SK-N-SH (cell line): ENCODE data around the gene CDC42EP3. TPM values are rescaled to one million over a fixed set of nuclear protein-coding genes. Genes with fewer than 3 reads are reported as not detected.

ENCODE experiments used
- CTCF ChIA-PET: fragments of 300-600, 350-600 bp; formaldehyde crosslinking; extraction: SDS; loops from one replicate; lab custom pipeline; 2021; lab: Yijun Ruan, JAX
- POLR2A ChIA-PET: fragments of 350-600 bp; sonication (Branson Sonifier 250); formaldehyde crosslinking; extraction: SDS; loops from one replicate; lab custom pipeline; 2020; ENCODE audit warnings: antibody characterized with exemption, inconsistent platforms; lab: Yijun Ruan, JAX
- DNase-seq: peaks from one replicate; pipeline ENCODE4 v3.0.0; 2012
- H2AFZ ChIP-seq: fragments of 200-600 bp; sonication (generic); 2 replicates; pipeline ENCODE4 v1.8.1; 2016; ENCODE audit warnings: antibody characterized with exemption, mild to moderate bottlenecking, low read depth
- H3F3A ChIP-seq: fragments of 200-600 bp; sonication (generic); replicated peaks from 2 replicates; pipeline ENCODE3; 2016; ENCODE audit warnings: antibody characterized with exemption, mild to moderate bottlenecking; ENCODE audit not compliant: insufficient read depth
- H3K27ac ChIP-seq, 2 experiments: fragments of 200-500 bp in 1 of 2; fragments of 200-600 bp in 1 of 2; sonication (Bioruptor generic) in 1 of 2; sonication (generic), shearing (Covaris generic) in 1 of 2; 2 replicates each; pipeline versions ENCODE4 v1.5.1 to v1.6.1; 2014 to 2016; ENCODE audit warnings: low read depth in 2 of 2, inconsistent platforms in 1 of 2, low read length in 1 of 2, mild to moderate bottlenecking in 1 of 2, mixed read lengths in 1 of 2
- H3K27me3 ChIP-seq: fragments of 200-600 bp; sonication (generic), shearing (Covaris generic); 2 replicates; pipeline ENCODE4 v1.6.1; 2016; ENCODE audit warnings: mixed run types; ENCODE audit not compliant: insufficient read depth
- H3K36me3 ChIP-seq, 2 experiments: fragments of 200-500 bp in 1 of 2; fragments of 200-600 bp in 1 of 2; sonication (Bioruptor generic) in 1 of 2; sonication (generic) in 1 of 2; replicated peaks in 1 of 2; 2 replicates each; pipeline versions ENCODE3 to v1.5.1; 2014 to 2016; ENCODE audit warnings: low read length in 1 of 2, mild to moderate bottlenecking in 1 of 2; ENCODE audit not compliant: insufficient read depth in 2 of 2, control insufficient read depth in 1 of 2
- H3K4me1 ChIP-seq, 2 experiments: fragments of 200-500 bp in 1 of 2; fragments of 200-600 bp in 1 of 2; sonication (Bioruptor generic) in 1 of 2; sonication (generic), shearing (Covaris generic) in 1 of 2; 2 replicates each; pipeline versions ENCODE4 v1.5.1 to v1.6.1; 2014 to 2016; ENCODE audit warnings: low read depth in 1 of 2, low read length in 1 of 2, mixed run types in 1 of 2; ENCODE audit not compliant: insufficient read depth in 2 of 2, control insufficient read depth in 1 of 2
- H3K4me2 ChIP-seq: fragments of 200-600 bp; sonication (generic), shearing (Covaris generic); 2 replicates; pipeline ENCODE4 v1.6.1; 2017; ENCODE audit warnings: mixed run types
- H3K4me3 ChIP-seq, 2 experiments: fragments of 200-500 bp in 1 of 2; fragments of 200-600 bp in 1 of 2; sonication (Bioruptor generic) in 1 of 2; sonication (generic), shearing (Covaris generic) in 1 of 2; 2 replicates each; pipeline versions ENCODE4 v1.5.1 to v1.8.1; 2014 to 2016; ENCODE audit warnings: low read depth in 2 of 2, inconsistent platforms in 1 of 2, low read length in 1 of 2, mild to moderate bottlenecking in 1 of 2, mixed read lengths in 1 of 2, moderate library complexity in 1 of 2
- H3K79me2 ChIP-seq: fragments of 200-600 bp; sonication (generic); 2 replicates; pipeline ENCODE4 v1.8.1; 2017; ENCODE audit warnings: mild to moderate bottlenecking; ENCODE audit not compliant: insufficient read depth
- H3K9ac ChIP-seq: fragments of 200-600 bp; sonication (generic); 2 replicates; pipeline ENCODE4 v1.6.1; 2017; ENCODE audit warnings: mixed run types
- H3K9me2 ChIP-seq: fragments of 200-600 bp; sonication (generic); 2 replicates; pipeline ENCODE4 v1.6.1; 2017; ENCODE audit warnings: mixed run types
- H3K9me3 ChIP-seq: fragments of 200-600 bp; sonication (generic); 2 replicates; pipeline ENCODE4 v1.6.1; 2017; ENCODE audit warnings: mixed run types, mild to moderate bottlenecking, moderate library complexity
- H4K20me1 ChIP-seq: fragments of 200-600 bp; sonication (generic); 2 replicates; pipeline ENCODE4 v1.6.1; 2017; ENCODE audit warnings: mild to moderate bottlenecking, mixed run types; ENCODE audit not compliant: insufficient read depth
- CHD2 ChIP-seq: fragments of 150-350 bp; IDR thresholded peaks from 2 replicates; pipeline ENCODE4 v1.6.1; 2018; ENCODE audit warnings: low read length; ENCODE audit not compliant: partially characterized antibody
- ELF1 ChIP-seq: IDR thresholded peaks from 2 replicates; pipeline ENCODE4 v1.4.0; 2012
- EP300 ChIP-seq, 2 experiments: IDR thresholded peaks; 2 replicates each; pipeline versions ENCODE4 v1.4.0 to v1.6.1; 2012; ENCODE audit warnings: borderline replicate concordance in 1 of 2, low read depth in 1 of 2, low read length in 1 of 2
- EZH2phosphoT487 ChIP-seq: fragments of 200-600 bp; sonication (generic); IDR thresholded peaks from 2 replicates; pipeline ENCODE4 v1.6.1; 2017; ENCODE audit warnings: low read depth, mixed run types, mild to moderate bottlenecking, antibody characterized with exemption, moderate library complexity, borderline replicate concordance
- FOSL2 ChIP-seq: IDR thresholded peaks from 2 replicates; pipeline ENCODE4 v1.4.0; 2012; ENCODE audit warnings: low read depth, mild to moderate bottlenecking, moderate library complexity, borderline replicate concordance
- FOXJ3 ChIP-seq: sonication (generic); formaldehyde crosslinking; IDR thresholded peaks from 2 replicates; pipeline ENCODE4 v1.5.1; 2020; ENCODE audit warnings: mild to moderate bottlenecking, missing genetic modification reagents
- GABPA ChIP-seq: IDR thresholded peaks from 2 replicates; pipeline ENCODE4 v1.4.0; 2012; ENCODE audit warnings: low read depth, mild to moderate bottlenecking
- GATA2 ChIP-seq: sonication (generic); formaldehyde crosslinking; IDR thresholded peaks from 2 replicates; pipeline ENCODE4 v1.5.0; 2020; ENCODE audit warnings: mild to moderate bottlenecking, missing genetic modification reagents
- IRF3 ChIP-seq: fragments of 150-350 bp; IDR thresholded peaks from 2 replicates; pipeline ENCODE4 v1.6.1; 2016; ENCODE audit warnings: mild to moderate bottlenecking, low read depth, low read length
- JUND ChIP-seq: IDR thresholded peaks from 2 replicates; pipeline ENCODE4 v1.4.0; 2012
- MEF2A ChIP-seq: IDR thresholded peaks from 2 replicates; pipeline ENCODE4 v1.4.0; 2012; ENCODE audit warnings: low read depth, borderline replicate concordance
- NFIC ChIP-seq: IDR thresholded peaks from 2 replicates; pipeline ENCODE4 v1.4.0; 2012; ENCODE audit warnings: borderline replicate concordance
- NRF1 ChIP-seq: IDR thresholded peaks from 2 replicates; pipeline ENCODE4 v1.6.1; 2012; ENCODE audit warnings: low read depth, mild to moderate bottlenecking, low read length
- RAD21 ChIP-seq: IDR thresholded peaks from 2 replicates; pipeline ENCODE4 v1.6.1; 2012; ENCODE audit warnings: mild to moderate bottlenecking, low read length
- RCOR1 ChIP-seq: fragments of 150-350 bp; IDR thresholded peaks from 2 replicates; pipeline ENCODE4 v1.6.1; 2017; ENCODE audit warnings: antibody characterized with exemption, low read length
- RXRA ChIP-seq: IDR thresholded peaks from 2 replicates; pipeline ENCODE4 v1.4.0; 2012; ENCODE audit warnings: low read depth, mild to moderate bottlenecking, borderline replicate concordance
- TAF1 ChIP-seq: IDR thresholded peaks from 2 replicates; pipeline ENCODE4 v1.6.1; 2012; ENCODE audit warnings: low read depth, mild to moderate bottlenecking, low read length, moderate library complexity, borderline replicate concordance
- TCF12 ChIP-seq: IDR thresholded peaks from 2 replicates; pipeline ENCODE4 v1.4.0; 2012
- TEAD4 ChIP-seq: IDR thresholded peaks from 2 replicates; pipeline ENCODE4 v1.4.0; 2012; ENCODE audit warnings: mild to moderate bottlenecking, borderline replicate concordance; ENCODE audit not compliant: insufficient read depth
- USF1 ChIP-seq: IDR thresholded peaks from 2 replicates; pipeline ENCODE4 v1.4.0; 2012; ENCODE audit warnings: low read depth, borderline replicate concordance
- USF2 ChIP-seq: fragments of 150-350 bp; IDR thresholded peaks from 2 replicates; pipeline ENCODE4 v1.6.1; 2017; ENCODE audit warnings: antibody characterized with exemption, low read length, low read depth, borderline replicate concordance
- YY1 ChIP-seq: IDR thresholded peaks from 2 replicates; pipeline ENCODE4 v1.4.0; 2012; ENCODE audit warnings: low read depth, mild to moderate bottlenecking
- WGBS: methylation state at CpG from one replicate; pipeline ENCODE4 v1.1.6; 2017; ENCODE audit warnings: low lambda C conversion rate; 5-methylcytosine and 5-hydroxymethylcytosine counted together
- polyA plus RNA-seq, 3 experiments: library from polyadenylated mRNA; depleted of rRNA; stranded (reverse); fragments of >200 nt; gene quantifications; 2 replicates each; pipeline ENCODE4 v1.2.3, GENCODE V29; 2012
- TF ChIP-seq, protein P1 (sequence below): IDR thresholded peaks from 2 replicates; pipeline ENCODE4 v1.4.0; 2012; ENCODE audit warnings: low read depth, borderline replicate concordance
- TF ChIP-seq, protein P2 (sequence below): IDR thresholded peaks from 2 replicates; pipeline ENCODE4 v1.6.1; 2012; ENCODE audit warnings: mild to moderate bottlenecking, low read depth, low read length, moderate library complexity

Gene CDC42EP3
- polyA plus RNA-seq, 1 of the 3 experiments (the other 2 are of a cell fraction), result 87.5 TPM

DNA sequence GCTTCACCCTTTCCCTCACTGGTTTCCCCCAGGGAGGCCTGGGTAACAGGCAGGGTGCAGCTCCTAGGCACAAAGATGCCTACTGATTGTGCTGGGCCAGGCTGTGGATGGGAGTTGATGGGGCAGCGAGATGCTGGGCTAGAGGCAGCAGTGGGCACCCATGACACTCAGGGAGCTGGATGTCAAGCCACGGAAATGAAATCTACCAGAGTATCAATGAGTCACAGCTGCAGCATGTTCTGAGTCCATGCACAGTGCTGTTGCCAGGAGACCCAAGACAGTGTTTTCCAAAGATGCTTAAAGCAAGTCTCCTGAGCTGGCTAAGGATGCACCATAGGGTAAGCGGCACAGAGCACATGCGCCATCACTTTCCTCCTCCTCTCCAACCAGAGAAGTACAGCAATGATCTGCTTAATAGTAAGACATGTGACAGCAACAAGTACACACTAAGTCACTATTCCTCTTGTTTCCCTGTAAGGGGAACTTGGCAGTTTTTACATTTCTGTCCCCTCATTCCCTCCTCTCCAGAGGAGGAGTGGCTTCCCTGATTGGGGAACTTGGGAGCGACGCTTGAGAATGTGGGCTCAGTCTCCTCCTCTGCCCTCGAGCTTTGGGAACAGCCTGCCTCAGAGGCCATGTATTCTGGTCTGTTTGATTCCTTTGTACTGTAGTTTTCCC, 57.2 kb downstream of the CDC42EP3 start (continued):
- TF ChIP-seq, protein P1, sequence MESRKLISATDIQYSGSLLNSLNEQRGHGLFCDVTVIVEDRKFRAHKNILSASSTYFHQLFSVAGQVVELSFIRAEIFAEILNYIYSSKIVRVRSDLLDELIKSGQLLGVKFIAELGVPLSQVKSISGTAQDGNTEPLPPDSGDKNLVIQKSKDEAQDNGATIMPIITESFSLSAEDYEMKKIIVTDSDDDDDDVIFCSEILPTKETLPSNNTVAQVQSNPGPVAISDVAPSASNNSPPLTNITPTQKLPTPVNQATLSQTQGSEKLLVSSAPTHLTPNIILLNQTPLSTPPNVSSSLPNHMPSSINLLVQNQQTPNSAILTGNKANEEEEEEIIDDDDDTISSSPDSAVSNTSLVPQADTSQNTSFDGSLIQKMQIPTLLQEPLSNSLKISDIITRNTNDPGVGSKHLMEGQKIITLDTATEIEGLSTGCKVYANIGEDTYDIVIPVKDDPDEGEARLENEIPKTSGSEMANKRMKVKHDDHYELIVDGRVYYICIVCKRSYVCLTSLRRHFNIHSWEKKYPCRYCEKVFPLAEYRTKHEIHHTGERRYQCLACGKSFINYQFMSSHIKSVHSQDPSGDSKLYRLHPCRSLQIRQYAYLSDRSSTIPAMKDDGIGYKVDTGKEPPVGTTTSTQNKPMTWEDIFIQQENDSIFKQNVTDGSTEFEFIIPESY, result no peak
- no peak for TF ChIP-seq TEAD4
- no peak for TF ChIP-seq ELF1
- TF ChIP-seq YY1, result peak; percentile 59; the same call in 1 of the 2 replicates
- no peak for TF ChIP-seq IRF3
- TF ChIP-seq CHD2, result no peak
- 0 out of 2 replicates have a peak, but pooled peaks have one; percentile 25 for TF ChIP-seq RCOR1
- 0 out of 2 replicates have a peak, but pooled peaks have one; percentile 54 for TF ChIP-seq NFIC
- TF ChIP-seq GATA2 (CRISPR knock-in tag), result no peak
- TF ChIP-seq FOSL2, result peak; percentile 92
- TF ChIP-seq TCF12, result peak; percentile 94

DNA sequence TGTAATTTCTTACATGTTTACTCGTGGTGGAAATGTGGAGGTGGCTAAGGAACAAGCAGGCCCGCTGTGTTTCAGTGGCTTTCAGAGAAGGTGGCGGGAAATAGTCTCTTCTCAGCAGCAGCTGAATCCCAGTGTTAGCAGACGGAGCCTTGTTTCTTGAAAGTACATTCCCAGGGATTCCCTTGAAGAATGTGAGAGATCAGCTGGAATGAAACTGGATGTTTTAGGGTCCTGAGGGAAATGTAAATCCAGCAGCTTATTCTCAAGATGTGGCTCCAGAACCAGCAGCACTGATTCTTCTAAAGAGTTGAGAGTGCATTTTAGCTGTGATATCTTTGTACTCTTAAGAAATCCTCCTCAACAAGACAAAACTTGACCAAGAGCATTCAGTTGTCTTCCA, 59.1 kb downstream of the CDC42EP3 start:
- Histone ChIP-seq H3K79me2 (no peaks in the 10 kb centered on the region), H3K27me3 (no peaks in the 10 kb centered on the region), H3K9ac (no peak overlapping the region), H4K20me1 (no peaks in the 10 kb centered on the region), H3K9me2 (no peaks in the 10 kb centered on the region), H3K9me3 (peaks cover 5% of the 10 kb centered on the region; the same call in 1 of the 2 replicates), H3F3A (peaks cover 15% of the 10 kb centered on the region), H2AFZ (no peak overlapping the region), H3K27ac (no peak overlapping the region), H3K4me2 (no peak overlapping the region), H3K4me3 (no peak overlapping the region), H3K36me3 (peaks cover 0 to 5% of the 10 kb centered on the region in 2 experiments), H3K4me1 (peaks cover 9 to 22% of the 10 kb centered on the region in 2 experiments)
- POLR2A ChIA-PET, result no interaction called here
- no peak for DNase-seq
- 92% methylated on average over 4 of the region's 4 CpGs for WGBS
- CTCF ChIA-PET, result no interaction called here
- TF ChIP-seq JUND (no peak), USF2 (no peak), EP300 (IDR thresholded peaks at IDR 0.05; ENCODE audit: borderline replicate concordance in 1 of 2, low read depth in 1 of 2, low read length in 1 of 2) (no peak), NRF1 (no peak), GABPA (no peak), RXRA (no peak), FOXJ3 (CRISPR knock-in tag) (no peak), EZH2phosphoT487 (no peak), TAF1 (no peak), USF1 (no peak), YY1 (no peak), TEAD4 (no peak), RAD21 (no peak), MEF2A (no peak), ELF1 (no peak), GATA2 (CRISPR knock-in tag) (no peak)
- TF ChIP-seq, protein P2, sequence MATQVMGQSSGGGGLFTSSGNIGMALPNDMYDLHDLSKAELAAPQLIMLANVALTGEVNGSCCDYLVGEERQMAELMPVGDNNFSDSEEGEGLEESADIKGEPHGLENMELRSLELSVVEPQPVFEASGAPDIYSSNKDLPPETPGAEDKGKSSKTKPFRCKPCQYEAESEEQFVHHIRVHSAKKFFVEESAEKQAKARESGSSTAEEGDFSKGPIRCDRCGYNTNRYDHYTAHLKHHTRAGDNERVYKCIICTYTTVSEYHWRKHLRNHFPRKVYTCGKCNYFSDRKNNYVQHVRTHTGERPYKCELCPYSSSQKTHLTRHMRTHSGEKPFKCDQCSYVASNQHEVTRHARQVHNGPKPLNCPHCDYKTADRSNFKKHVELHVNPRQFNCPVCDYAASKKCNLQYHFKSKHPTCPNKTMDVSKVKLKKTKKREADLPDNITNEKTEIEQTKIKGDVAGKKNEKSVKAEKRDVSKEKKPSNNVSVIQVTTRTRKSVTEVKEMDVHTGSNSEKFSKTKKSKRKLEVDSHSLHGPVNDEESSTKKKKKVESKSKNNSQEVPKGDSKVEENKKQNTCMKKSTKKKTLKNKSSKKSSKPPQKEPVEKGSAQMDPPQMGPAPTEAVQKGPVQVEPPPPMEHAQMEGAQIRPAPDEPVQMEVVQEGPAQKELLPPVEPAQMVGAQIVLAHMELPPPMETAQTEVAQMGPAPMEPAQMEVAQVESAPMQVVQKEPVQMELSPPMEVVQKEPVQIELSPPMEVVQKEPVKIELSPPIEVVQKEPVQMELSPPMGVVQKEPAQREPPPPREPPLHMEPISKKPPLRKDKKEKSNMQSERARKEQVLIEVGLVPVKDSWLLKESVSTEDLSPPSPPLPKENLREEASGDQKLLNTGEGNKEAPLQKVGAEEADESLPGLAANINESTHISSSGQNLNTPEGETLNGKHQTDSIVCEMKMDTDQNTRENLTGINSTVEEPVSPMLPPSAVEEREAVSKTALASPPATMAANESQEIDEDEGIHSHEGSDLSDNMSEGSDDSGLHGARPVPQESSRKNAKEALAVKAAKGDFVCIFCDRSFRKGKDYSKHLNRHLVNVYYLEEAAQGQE, result no peak
